ENCODE measurements around the gene GRAMD4.

GRAMD4 gene

DNA sequence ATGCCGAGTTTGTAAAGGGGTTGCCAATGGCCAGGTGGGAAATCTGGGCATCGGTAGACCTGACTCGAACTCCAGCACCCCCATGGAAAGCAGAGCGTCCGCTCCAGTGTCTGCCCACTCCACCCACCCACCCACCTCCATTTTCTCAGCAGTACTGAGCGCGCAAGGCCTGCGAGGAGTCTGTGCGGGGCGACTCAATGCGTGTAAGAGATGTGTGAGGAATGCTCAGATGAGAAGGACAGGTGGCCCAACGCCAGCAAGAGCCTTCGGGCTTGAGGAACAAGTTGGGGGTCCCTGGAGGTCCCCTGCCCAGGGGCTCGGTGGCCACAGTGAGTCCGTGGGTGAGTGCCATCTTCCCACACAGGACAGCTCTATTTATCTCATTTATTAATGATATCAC, 67.3 kb downstream of the GRAMD4 start:
- TF ChIP-seq, protein P1, sequence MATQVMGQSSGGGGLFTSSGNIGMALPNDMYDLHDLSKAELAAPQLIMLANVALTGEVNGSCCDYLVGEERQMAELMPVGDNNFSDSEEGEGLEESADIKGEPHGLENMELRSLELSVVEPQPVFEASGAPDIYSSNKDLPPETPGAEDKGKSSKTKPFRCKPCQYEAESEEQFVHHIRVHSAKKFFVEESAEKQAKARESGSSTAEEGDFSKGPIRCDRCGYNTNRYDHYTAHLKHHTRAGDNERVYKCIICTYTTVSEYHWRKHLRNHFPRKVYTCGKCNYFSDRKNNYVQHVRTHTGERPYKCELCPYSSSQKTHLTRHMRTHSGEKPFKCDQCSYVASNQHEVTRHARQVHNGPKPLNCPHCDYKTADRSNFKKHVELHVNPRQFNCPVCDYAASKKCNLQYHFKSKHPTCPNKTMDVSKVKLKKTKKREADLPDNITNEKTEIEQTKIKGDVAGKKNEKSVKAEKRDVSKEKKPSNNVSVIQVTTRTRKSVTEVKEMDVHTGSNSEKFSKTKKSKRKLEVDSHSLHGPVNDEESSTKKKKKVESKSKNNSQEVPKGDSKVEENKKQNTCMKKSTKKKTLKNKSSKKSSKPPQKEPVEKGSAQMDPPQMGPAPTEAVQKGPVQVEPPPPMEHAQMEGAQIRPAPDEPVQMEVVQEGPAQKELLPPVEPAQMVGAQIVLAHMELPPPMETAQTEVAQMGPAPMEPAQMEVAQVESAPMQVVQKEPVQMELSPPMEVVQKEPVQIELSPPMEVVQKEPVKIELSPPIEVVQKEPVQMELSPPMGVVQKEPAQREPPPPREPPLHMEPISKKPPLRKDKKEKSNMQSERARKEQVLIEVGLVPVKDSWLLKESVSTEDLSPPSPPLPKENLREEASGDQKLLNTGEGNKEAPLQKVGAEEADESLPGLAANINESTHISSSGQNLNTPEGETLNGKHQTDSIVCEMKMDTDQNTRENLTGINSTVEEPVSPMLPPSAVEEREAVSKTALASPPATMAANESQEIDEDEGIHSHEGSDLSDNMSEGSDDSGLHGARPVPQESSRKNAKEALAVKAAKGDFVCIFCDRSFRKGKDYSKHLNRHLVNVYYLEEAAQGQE (IDR thresholded peaks at IDR 0.05; ENCODE audit: insufficient read depth in 1 of 2, low read depth in 2 of 2, low read length in 2 of 2), result no peak
- no peak for TF ChIP-seq SIN3A (IDR thresholded peaks at IDR 0.05; ENCODE audit: borderline replicate concordance, insufficient read depth, low read length)
- TF ChIP-seq POLR2AphosphoS5 (IDR thresholded peaks at IDR 0.05; ENCODE audit: low read depth, low read length), result no peak

DNA sequence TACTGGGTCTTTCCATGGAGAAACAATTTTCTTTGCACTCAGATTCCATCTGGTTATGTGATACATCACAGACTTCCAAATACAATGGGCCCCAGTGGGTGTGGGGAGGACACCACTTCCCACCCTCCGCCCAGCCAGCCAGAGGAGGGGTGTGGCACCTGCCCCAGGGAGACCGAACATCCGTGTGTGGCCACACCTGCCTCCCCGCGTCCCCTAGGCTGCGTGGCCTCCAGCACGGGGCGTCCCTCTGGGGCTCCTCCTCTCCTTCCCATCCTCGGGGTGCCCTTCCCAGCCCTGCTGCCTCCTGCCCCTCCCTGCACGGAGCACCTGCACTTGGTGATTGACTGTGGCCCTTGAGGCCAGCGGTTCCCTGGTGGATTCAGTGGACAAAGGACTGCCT, 68.8 kb downstream of the GRAMD4 start:
- no peak for TF ChIP-seq SIN3A (IDR thresholded peaks at IDR 0.05; ENCODE audit: borderline replicate concordance, insufficient read depth, low read length)
- TF ChIP-seq POLR2AphosphoS5 (IDR thresholded peaks at IDR 0.05; ENCODE audit: low read depth, low read length), result no peak
- TF ChIP-seq, protein P1 (IDR thresholded peaks at IDR 0.05; ENCODE audit: insufficient read depth in 1 of 2, low read depth in 2 of 2, low read length in 2 of 2), result no peak
- TF ChIP-seq TAF1 (IDR thresholded peaks at IDR 0.05; ENCODE audit: borderline replicate concordance, insufficient read depth, low read length), result no peak
- no peak for TF ChIP-seq FOXP2 (optimal IDR thresholded peaks at IDR 0.05; ENCODE audit: borderline replicate concordance, extremely low read depth, extremely low read length, insufficient read depth)

DNA sequence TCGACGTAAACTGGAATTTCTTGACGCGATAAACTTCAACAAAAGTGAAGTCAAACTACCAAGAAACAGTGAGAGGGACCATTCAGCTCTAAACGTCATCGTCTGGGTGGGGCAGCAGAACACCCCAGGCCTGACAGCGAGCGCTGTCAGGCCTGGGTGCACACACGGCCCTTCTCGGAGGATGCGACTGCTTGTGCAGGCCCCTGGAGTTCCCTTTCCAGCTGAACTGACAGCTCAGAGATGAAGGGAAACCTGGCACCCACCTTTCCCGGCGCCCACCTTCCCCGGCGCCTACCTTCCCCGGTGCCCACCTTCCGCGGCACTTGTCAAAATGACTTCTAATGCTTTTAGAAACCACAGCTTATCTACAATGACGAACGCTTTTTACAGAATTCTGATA, 70.0 kb downstream of the GRAMD4 start:
- TF ChIP-seq TAF1 (IDR thresholded peaks at IDR 0.05; ENCODE audit: borderline replicate concordance, insufficient read depth, low read length) (no peak), SIN3A (IDR thresholded peaks at IDR 0.05; ENCODE audit: borderline replicate concordance, insufficient read depth, low read length) (no peak), FOXP2 (optimal IDR thresholded peaks at IDR 0.05; ENCODE audit: borderline replicate concordance, extremely low read depth, extremely low read length, insufficient read depth) (no peak), POLR2AphosphoS5 (IDR thresholded peaks at IDR 0.05; ENCODE audit: low read depth, low read length) (no peak)
- TF ChIP-seq, protein P1 (IDR thresholded peaks at IDR 0.05; ENCODE audit: insufficient read depth in 1 of 2, low read depth in 2 of 2, low read length in 2 of 2), result no peak

DNA sequence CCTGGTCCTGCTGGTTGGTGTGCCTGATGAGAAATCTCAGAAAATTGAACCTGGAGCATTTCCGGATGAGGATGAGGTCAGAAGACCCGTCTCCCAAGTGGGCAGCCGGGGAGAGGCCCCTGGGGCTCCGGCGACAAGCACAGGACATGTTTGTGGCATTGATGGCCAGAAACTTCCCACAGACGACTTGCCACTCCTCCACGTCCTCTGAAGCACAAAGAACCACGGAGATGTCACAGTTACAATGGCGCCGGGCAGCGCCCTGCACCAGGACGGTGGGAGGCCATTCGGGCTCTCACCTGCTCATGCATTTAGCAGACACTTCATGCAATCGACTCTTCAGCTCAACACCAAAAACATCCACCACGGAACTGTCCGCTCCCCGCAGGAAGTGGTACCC, 71.4 kb downstream of the GRAMD4 start:
- TF ChIP-seq POLR2AphosphoS5 (IDR thresholded peaks at IDR 0.05; ENCODE audit: low read depth, low read length) (no peak), SIN3A (IDR thresholded peaks at IDR 0.05; ENCODE audit: borderline replicate concordance, insufficient read depth, low read length) (no peak), FOXP2 (optimal IDR thresholded peaks at IDR 0.05; ENCODE audit: borderline replicate concordance, extremely low read depth, extremely low read length, insufficient read depth) (no peak), TAF1 (IDR thresholded peaks at IDR 0.05; ENCODE audit: borderline replicate concordance, insufficient read depth, low read length) (no peak)
- TF ChIP-seq, protein P1 (IDR thresholded peaks at IDR 0.05; ENCODE audit: insufficient read depth in 1 of 2, low read depth in 2 of 2, low read length in 2 of 2), result no peak

Data from PFSK-1 (cell line).